Measurements from ENCODE around the gene ROS1. TPM values are rescaled to one million over a fixed set of nuclear protein-coding genes. Genes with fewer than 3 reads are reported as not detected.

ROS1 gene
- total RNA-seq, 1 donor from 2014 or later, result 0.04 TPM

DNA sequence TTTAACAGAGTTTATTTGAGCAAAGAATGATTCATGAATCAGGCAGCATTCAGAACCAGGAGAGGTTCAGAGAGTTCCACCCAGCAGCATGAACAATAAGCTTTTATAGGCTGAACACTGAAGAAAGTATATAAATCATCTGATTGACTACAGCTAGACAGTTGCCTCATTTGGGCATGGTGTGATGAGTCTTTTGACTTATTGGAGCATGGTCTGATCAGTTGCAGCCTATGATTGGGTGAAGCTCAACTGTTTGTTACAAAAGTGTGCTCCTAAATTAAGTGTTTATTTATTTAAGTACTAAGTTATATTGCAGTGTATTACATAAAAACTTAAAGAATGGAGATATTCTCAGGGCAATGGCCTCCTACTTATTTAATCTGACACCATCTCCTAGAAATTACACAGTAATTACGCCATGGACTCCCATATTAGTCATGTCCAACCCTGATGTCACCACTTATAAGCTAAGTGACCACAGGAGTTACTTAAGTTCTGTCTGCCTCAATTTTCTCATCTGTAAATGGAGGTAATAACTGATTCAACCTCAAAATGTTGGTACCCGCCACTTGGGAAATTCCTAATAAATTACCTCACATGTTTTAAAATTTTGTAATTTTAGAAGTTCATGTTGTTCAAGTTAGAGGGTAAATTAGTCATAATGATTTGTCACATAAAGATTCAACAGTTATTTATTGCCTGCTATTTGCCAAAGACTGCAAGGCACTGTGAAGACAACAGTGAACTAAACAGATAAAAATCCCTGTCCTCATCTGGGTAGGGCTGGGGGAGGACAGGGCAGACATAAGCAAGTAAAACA lies 15.2 kb upstream of the ROS1 start:
- peak; percentile 91 for ATAC-seq

DNA sequence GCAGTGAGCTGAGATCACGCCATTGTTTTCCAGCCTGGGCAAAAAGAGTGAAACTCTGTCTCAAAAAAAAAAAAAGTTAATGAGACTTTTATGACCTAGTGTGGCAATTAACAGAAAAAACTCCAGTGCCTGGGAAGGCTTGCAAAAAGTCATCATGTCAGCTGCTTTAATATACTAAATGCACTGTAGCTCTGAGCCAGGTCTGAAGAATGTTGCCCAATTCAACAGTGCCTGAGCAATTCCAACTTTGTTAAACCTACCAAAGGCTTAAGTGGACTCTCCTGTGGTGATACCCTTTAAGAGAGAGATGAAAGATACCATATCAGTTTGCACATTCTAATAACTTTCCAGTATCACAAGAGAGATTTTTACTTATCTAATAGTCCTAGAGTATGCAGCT lies 6.5 kb upstream of the ROS1 start:
- ATAC-seq, result no peak

GRCh38 chr6:117423754-117424153 lies 2.0 kb downstream of the ROS1 start:
- no peak for ATAC-seq

GRCh38 chr6:117418320-117418719 lies 7.4 kb downstream of the ROS1 start:
- no peak for ATAC-seq

DNA sequence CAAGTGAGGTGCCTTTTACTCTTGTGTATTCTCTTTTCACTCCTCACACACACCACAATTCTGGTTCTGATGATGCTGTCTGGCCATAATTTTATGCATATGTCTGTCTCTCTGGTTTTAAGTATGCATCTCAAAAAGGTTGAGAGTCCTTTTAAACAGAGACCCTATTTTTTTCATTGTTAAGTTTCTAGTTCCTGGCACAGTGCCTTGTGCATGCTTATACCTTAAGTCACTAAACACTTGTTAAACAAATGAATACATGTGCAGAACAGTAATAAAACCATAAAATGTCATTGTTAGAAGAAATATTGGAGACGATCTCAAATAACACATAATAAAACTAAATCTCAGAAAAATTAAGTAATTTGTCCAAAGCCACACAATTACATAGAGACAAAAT lies 7.9 kb downstream of the ROS1 start:
- ATAC-seq, result no peak

DNA sequence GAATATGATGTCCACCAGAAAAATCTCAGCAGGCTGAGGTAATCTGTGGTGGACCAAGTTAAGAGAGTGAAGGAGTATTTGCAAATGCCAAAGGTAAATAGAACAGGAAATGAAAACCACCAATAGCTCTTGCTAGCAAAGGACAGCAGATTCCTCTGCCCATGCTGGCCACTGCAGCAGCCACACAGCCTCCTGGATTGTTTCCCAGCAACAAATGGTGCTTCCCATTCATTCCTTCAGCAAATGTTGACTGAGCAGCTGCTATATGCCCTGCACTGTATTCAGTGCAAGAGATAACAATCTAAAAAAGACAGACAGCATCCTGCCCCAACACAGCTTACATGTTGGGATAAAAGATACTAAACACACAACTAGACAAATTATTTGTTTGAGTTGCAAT lies 11.0 kb downstream of the ROS1 start:
- no peak for ATAC-seq

DNA sequence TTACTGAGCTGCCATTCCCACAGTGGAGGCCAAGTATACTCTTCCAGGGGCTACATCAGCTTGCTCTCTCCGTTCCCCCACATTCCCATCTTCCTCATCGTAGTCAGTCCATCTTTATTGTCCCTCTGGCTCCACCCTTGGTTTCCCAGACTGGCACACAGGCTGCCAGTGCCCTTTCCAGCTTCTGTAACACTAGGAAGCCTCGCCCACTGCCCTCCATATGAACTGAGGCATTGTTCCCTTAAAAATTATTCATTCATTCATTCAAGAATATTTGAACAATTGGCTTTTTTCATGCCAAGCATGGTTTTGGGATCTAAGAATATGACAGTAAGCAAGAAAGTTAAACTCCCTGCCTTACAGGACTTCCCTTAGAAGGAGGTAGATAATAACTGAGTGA lies 14.3 kb downstream of the ROS1 start:
- no peak for ATAC-seq

- ATAC-seq, result no peak
These were observed 15.9 kb downstream of the ROS1 start for GRCh38 chr6:117409863-117410262.

DNA sequence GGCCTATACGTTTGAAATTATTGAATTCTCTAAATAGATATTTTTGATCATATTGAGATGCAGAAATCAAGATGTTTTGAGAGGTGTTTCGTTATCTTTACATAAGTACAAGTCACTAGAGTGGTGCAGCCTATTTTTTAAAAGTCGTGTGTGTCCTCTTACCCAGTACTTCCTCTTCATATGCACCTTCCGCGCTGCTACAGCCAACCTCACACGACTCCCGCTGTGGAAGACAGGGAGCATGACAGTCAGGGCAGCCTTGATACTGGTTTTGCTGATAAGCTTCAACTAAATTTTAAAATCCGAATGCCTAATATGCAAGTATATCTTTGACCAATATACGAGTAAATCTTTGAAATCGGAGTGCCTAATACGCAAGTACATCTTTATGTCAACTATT lies 16.3 kb downstream of the ROS1 start:
- ATAC-seq, result no peak

GRCh38 chr6:117404548-117404947 lies 21.2 kb downstream of the ROS1 start:
- ATAC-seq, result no peak

DNA sequence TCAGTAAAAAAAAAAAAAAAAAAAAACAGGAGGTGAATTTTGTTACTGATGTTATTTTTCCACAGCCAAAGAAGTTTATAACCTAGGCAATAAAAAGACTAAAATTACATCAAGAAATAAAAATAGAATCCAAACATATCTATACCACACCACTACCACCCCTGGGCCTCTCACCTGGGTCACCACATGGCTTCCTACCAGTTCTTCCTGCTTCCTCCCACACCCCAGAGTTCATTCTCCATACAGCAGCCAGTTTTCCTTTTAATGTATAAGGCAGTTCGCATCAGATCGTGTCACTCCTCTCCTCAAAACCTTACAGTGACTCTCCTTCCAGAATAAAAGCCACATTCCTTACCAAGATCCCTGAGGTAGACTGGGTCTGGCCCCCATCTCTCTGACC lies 23.9 kb downstream of the ROS1 start:
- ATAC-seq, result no peak

DNA sequence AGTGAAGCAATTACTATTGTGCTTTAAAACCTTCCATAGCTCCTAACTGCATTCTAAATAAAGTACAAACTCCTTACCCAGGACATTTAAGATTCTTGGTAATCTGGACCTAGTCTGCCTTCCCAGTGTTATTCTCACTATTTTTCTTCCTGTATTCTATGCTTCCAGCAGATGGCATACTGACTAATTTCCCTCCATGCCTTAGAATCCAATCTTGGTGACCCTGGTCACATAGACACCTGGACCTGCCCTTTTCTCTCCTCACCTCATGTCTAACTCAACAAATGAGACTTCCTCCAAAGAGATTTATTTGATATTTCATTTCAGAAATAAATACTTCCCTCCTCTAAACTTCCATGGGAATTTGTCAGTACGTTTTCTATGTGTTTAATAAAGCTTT lies 25.8 kb downstream of the ROS1 start:
- no peak for ATAC-seq

DNA sequence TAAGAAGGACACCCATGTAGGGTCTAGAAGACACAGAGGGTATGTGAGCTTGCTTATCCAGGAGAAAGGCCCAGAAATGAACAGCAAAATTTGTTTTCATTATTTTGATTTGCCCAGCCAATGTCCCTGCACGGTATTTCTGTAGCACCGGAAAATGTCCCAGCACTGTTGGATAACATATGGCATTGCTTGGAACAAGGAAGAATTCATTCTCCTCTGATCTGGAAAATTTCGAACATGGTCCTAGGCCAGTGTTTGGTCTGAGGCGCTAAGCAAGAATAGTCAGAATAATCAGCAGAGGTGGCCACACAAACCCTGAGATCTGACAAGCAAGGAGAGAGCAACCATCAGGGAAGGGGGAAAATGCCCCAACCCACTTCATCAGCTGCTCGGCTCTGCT lies 26.6 kb downstream of the ROS1 start:
- ATAC-seq, result no peak

DNA sequence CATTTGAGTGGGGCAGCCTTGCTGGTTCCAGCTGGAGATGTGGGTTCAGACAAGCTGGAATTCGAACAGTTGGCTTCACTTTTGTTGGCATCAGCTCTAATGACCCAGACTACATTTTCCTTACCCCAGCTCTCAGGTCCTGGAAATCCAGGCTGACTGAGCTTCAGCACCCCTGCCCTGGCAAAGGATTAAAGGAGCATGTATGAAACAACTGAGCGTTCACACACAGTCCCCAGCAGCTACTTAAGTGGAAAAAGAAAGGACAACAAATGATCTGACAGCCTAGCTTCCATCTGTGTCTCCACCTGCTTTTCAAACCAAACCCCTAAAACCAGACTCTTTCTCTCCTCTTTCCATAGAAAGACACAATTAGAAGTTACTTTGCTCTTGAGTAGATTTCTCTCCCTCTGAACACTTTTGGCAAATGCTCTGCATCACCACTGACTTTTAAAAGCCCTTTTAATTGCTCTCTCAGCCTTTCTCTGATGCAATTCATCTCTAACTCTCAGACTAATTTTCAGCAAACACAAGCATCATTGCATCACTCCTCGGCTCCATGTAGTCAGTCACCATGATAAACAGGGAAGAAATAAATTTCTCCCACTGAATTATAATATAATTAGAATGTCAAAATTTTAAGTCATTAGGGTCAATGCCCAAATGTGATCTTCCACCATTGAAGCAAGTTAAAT lies 28.1 kb downstream of the ROS1 start:
- no peak for ATAC-seq

DNA sequence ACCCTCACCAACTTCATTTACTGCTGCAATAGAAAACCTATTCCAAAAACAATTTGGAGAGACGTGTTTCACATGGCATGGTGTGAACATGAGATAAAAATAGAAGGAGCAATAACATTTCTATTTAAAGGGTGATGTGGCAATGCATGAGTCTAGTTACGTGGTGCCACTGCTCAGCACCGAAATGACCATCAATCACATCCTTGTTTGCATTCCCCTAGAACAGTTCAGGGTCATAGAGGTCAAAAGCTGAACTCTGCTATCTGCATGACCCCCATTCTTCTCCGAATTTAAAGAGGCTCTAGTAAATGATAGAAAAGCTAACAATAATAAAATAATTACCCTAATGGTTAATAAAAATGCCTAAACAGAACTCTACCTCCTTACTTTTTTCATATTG lies 29.5 kb downstream of the ROS1 start:
- no peak for ATAC-seq

DNA sequence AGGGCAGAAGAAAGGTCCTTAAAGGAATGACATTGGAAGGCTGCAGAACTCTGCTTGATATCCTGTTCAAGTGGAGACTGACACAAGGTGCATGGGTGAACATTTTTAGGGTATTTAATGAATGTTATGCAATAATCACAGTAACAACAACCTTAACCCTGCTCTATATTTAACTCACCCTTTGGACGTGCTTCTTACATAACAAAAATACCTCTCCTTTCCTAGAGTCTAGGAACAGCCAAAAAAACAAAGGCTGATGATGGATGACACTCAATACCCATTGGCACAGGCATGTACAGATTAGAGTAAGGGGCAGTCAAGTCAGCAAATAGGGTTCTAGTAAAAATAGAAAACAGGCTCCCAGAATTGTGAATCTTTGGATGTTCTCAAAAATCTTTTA lies 30.6 kb downstream of the ROS1 start:
- no peak for ATAC-seq

- no peak for ATAC-seq
These were observed 32.7 kb downstream of the ROS1 start for GRCh38 chr6:117393045-117393444.

DNA sequence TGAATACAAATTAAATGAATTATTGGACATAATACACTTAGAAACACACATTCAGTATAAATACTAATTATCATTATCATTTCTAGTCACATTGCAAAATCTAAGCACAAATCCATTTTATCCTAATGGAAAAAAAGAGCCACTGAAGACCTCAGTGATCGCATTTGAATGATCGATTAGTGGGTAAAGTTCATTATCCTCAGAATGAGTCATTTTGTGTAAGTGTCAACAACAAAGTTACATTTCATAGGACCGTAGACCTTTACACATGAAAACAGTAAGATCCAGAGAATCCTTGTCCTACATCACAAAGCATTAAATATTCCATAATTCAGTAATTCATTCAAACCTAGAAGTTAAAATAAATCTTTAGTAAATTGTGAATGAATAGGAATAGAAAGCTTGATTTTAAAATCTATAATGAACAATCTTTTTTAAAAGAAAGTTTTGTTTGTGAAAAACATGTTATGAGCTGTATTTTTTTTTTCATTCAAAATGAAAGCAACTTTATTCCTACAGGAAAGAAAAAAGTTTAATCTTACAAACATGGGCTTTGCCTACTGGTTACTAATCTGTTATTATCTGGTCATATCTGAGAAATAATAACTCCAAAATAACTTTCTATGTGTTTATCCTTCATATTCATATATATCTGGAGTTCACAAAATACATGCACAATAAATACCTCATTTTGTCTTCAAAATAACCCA lies 33.7 kb downstream of the ROS1 start:
- no peak for ATAC-seq

- ATAC-seq, result peak; percentile 86
These were observed 36.3 kb downstream of the ROS1 start for GRCh38 chr6:117389227-117390057.

GRCh38 chr6:117387454-117387974 lies 38.2 kb downstream of the ROS1 start:
- no peak for ATAC-seq

GRCh38 chr6:117384659-117385058 lies 41.1 kb downstream of the ROS1 start:
- no peak for ATAC-seq

DNA sequence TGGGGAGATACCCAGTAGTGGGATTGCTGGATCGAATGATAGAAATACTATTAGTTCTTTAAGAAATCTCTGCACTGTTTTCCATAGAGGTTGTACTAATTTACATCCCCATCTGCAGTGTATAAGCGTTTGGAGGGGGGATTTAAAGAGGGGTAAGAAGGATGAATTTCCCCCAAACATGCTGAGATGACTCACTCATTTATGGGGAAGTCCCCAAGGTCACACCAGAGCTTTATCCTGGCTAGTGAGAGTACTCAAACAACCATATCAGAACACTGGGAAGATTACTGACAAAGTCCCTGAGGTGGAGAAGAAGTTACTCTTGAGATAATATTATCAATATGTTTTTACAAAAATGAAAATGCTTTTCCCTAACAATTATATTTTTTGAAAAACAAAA lies 44.0 kb downstream of the ROS1 start:
- ATAC-seq, result no peak

DNA sequence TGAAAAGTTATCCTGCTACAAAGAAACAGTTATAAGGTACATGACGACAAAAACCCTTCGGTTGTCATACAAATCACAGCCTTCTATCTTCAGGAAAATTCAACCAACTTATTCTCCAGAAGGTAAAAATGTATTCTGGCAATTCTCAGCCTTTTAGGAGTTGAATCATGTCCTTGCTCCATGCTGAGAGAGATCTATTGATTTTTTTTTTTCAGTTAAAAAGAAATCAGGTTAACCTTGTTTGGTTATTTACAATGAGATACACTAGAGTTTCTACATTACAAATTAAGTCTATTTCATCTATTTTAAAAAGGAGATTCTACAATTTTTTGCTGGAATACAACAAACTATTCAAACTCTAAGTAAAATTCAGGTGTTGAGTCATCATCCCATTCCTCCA lies 45.4 kb downstream of the ROS1 start:
- ATAC-seq, result no peak

Measured in esophagus mucosa (tissue), 1 donor.